ENCODE results near the gene NHLH1. TPM values are rescaled to one million over a fixed set of nuclear protein-coding genes. Genes with fewer than 3 reads are reported as not detected.

NHLH1 gene
- total RNA-seq, 1 donor from 2014 or later = 2.2 TPM

- TF ChIP-seq CTCF (conservative IDR thresholded peaks at IDR 0.05) = no peak
- Mint-ChIP-seq H3K9me3 (no peaks in the 10 kb centered on the region), H3K36me3 (peaks cover 9% of the 10 kb centered on the region), H3K27me3 (no peaks in the 10 kb centered on the region), H3K4me3 (peak overlapping the region; percentile 75), H3K27ac (peak overlapping the region; percentile 12), H3K4me1 (ENCODE audit: unreplicated experiment) (peaks cover 72% of the 10 kb centered on the region)
- DNase-seq (ENCODE audit: extremely low spot score, unreplicated experiment) = no peak
Measured at GRCh38 chr1:160405331-160405877, 38.5 kb downstream of the NHLH1 start.

- TF ChIP-seq CTCF (conservative IDR thresholded peaks at IDR 0.05) = no peak
- Mint-ChIP-seq H3K4me3 (no peak overlapping the region), H3K27me3 (no peaks in the 10 kb centered on the region), H3K36me3 (peaks cover 9% of the 10 kb centered on the region), H3K9me3 (no peaks in the 10 kb centered on the region), H3K27ac (peak overlapping the region; percentile 45), H3K4me1 (ENCODE audit: unreplicated experiment) (peaks cover 77% of the 10 kb centered on the region)
- no peak for DNase-seq (ENCODE audit: extremely low spot score, unreplicated experiment)
Measured at GRCh38 chr1:160406131-160406968, 39.5 kb downstream of the NHLH1 start.

- Mint-ChIP-seq H3K27ac (peak overlapping the region; percentile 13), H3K9me3 (no peaks in the 10 kb centered on the region), H3K4me1 (ENCODE audit: unreplicated experiment) (peaks cover 68% of the 10 kb centered on the region), H3K27me3 (no peaks in the 10 kb centered on the region), H3K4me3 (no peak overlapping the region), H3K36me3 (peaks cover 9% of the 10 kb centered on the region)
- no peak for DNase-seq (ENCODE audit: extremely low spot score, unreplicated experiment)
- no peak for TF ChIP-seq CTCF (conservative IDR thresholded peaks at IDR 0.05)
Measured at GRCh38 chr1:160407839-160408801, 41.2 kb downstream of the NHLH1 start.

GRCh38 chr1:160408864-160409263 is 42.0 kb downstream of the NHLH1 start:
- DNase-seq (ENCODE audit: extremely low spot score, unreplicated experiment) = no peak
- Mint-ChIP-seq H3K27ac (peak overlapping the region; percentile 13), H3K27me3 (no peaks in the 10 kb centered on the region), H3K9me3 (no peaks in the 10 kb centered on the region), H3K4me1 (ENCODE audit: unreplicated experiment) (peaks cover 66% of the 10 kb centered on the region), H3K4me3 (no peak overlapping the region), H3K36me3 (peaks cover 11% of the 10 kb centered on the region)
- no peak for TF ChIP-seq CTCF (conservative IDR thresholded peaks at IDR 0.05)

- TF ChIP-seq CTCF (conservative IDR thresholded peaks at IDR 0.05) = no peak
- H3K9me3 Mint-ChIP-seq = no peaks in the 10 kb centered on the region
- peaks cover 68% of the 10 kb centered on the region for H3K4me1 Mint-ChIP-seq (ENCODE audit: unreplicated experiment)
- peak overlapping the region; percentile 44 for H3K4me3 Mint-ChIP-seq
- peaks cover 17% of the 10 kb centered on the region for H3K36me3 Mint-ChIP-seq
- DNase-seq (ENCODE audit: extremely low spot score, unreplicated experiment) = no peak
- no peak overlapping the region for H3K27ac Mint-ChIP-seq
- H3K27me3 Mint-ChIP-seq = no peaks in the 10 kb centered on the region
Measured at GRCh38 chr1:160409486-160409885, 42.6 kb downstream of the NHLH1 start.

Measured in type B pancreatic cell (in vitro differentiated cells).